GM13976 (cell line): ENCODE results near the gene CYP4F22.

Experiments used
- DNase-seq: peaks from one replicate; pipeline ENCODE4 v3.0.0; 2012; ENCODE audit warnings: low spot score
- CTCF ChIP-seq: IDR thresholded peaks from 2 replicates; pipeline ENCODE4 v1.5.1; 2012; ENCODE audit warnings: borderline replicate concordance, mild to moderate bottlenecking; ENCODE audit not compliant: insufficient read depth; ENCODE audit errors: extremely low read depth, missing control alignments, control extremely low read depth
- in situ Hi-C: fragments of 300-500 bp; cut with MboI; formaldehyde crosslinking; loops from one replicate; pipeline ENCODE4 v1.12.0; 2022; ENCODE audit warnings: low sequenced_read_pairs, mixed read lengths, inconsistent platforms; ENCODE audit not compliant: unreplicated experiment

The CYP4F22 gene

GRCh38 chr19:15548648-15549047 lies 40.3 kb downstream of the CYP4F22 start:
- in situ Hi-C loops: no loop called here
- no peak for DNase-seq
- no peak for TF ChIP-seq CTCF

- no peak for TF ChIP-seq CTCF
- in situ Hi-C loops: no loop called here
- DNase-seq: no peak
Observed at GRCh38 chr19:15549581-15549980, 41.3 kb downstream of the CYP4F22 start.

GRCh38 chr19:15550273-15550672 lies 41.9 kb downstream of the CYP4F22 start:
- no peak for DNase-seq
- in situ Hi-C loops: loop anchor here (10.0 kb wide), 1 partner anchor 385 kb away; no protein-coding TSS in a partner anchor
- TF ChIP-seq CTCF: no peak

GRCh38 chr19:15550929-15551292 lies 42.6 kb downstream of the CYP4F22 start:
- in situ Hi-C loops: loop anchor here (10.0 kb wide), 1 partner anchor 386 kb away; no protein-coding TSS in a partner anchor
- TF ChIP-seq CTCF: no peak
- DNase-seq: peak; percentile 45

- TF ChIP-seq CTCF: no peak
- DNase-seq: peak; percentile 77
- in situ Hi-C loops: loop anchor here (10.0 kb wide), 1 partner anchor 387 kb away; no protein-coding TSS in a partner anchor
Observed at GRCh38 chr19:15551293-15552004, 43.1 kb downstream of the CYP4F22 start.

- no peak for TF ChIP-seq CTCF
- no peak for DNase-seq
- in situ Hi-C loops: loop anchor here (10.0 kb wide), 1 partner anchor 390 kb away; no protein-coding TSS in a partner anchor
Observed at GRCh38 chr19:15555021-15555420, 46.7 kb downstream of the CYP4F22 start.
